Measurements from ENCODE around the gene VWA1.

DNA sequence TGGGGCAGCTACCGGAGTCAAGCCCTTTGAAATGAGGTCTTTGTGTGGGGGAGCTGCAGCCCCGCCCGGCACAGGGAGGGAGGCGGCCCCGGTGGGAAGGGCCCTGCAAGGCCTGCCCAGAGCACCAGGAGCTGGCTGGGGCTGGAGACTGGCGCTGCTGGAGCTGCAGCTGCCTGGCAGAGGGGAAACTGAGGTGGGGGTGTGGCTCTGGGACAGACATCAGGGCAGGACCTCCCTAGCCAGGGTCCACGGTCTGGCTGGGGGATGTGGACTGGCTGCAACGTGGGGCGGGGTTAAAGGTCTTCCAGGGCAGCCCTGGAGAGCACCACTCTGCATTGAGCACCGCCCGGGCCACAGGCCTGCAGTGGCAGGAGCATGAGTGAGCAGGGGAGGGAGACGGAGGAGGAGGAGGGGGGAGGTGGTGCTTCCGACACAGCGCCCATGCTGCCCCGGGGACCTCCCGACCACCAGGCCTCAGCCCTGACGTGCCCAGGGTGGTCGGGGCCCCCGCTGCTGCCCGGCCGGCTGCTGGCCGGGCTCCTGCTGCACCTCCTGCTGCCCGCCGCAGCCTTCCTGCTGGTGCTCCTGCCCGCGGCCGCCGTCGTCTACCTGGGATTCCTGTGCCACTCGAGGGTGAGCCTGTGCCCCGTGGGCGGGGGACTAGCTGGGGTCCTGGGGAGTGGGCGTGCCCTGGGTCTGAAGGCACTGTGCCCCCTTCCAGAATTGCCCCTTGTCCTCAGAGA is 9.6 kb upstream of the VWA1 start:
- no peak for TF ChIP-seq CTCF (conservative IDR thresholded peaks at IDR 0.05; ENCODE audit: low read depth in 2 of 2)
- no peak for TF ChIP-seq JUNB (IDR thresholded peaks at IDR 0.05; ENCODE audit: unreplicated experiment)
- no peak; the same call in 1 of the 2 replicates for TF ChIP-seq POLR2AphosphoS5 (IDR thresholded peaks at IDR 0.05; ENCODE audit: low read depth)
